BLaER1 (cell line): ENCODE data around the gene PRIMPOL.

ENCODE experiments used
- H3K27ac ChIP-seq: shearing (Covaris generic); formaldehyde crosslinking; 2 replicates; pipeline ENCODE4 v1.8.1; 2022
- H3K27me3 ChIP-seq: shearing (Covaris generic); formaldehyde crosslinking; 2 replicates; pipeline ENCODE4 v1.8.1; 2022
- H3K36me3 ChIP-seq: shearing (Covaris generic); formaldehyde crosslinking; 2 replicates; pipeline ENCODE4 v1.8.1; 2022
- H3K4me1 ChIP-seq: shearing (Covaris generic); formaldehyde crosslinking; 2 replicates; pipeline ENCODE4 v1.8.1; 2022
- H3K4me2 ChIP-seq: shearing (Covaris generic); formaldehyde crosslinking; 2 replicates; pipeline ENCODE4 v1.8.1; 2022
- H3K4me3 ChIP-seq: shearing (Covaris generic); formaldehyde crosslinking; 2 replicates; pipeline ENCODE4 v1.8.1; 2022
- H3K9ac ChIP-seq: shearing (Covaris generic); formaldehyde crosslinking; 2 replicates; pipeline ENCODE4 v1.8.1; 2022
- H3K9me3 ChIP-seq: shearing (Covaris generic); formaldehyde crosslinking; 2 replicates; pipeline ENCODE4 v1.8.1; 2022
- H4K20me1 ChIP-seq: shearing (Covaris generic); formaldehyde crosslinking; 2 replicates; pipeline ENCODE4 v1.8.1; 2022
- Cebpa-rat ChIP-seq: shearing (Covaris generic); IDR thresholded peaks from 2 replicates; pipeline ENCODE4 v1.8.1; 2022

The PRIMPOL gene

DNA sequence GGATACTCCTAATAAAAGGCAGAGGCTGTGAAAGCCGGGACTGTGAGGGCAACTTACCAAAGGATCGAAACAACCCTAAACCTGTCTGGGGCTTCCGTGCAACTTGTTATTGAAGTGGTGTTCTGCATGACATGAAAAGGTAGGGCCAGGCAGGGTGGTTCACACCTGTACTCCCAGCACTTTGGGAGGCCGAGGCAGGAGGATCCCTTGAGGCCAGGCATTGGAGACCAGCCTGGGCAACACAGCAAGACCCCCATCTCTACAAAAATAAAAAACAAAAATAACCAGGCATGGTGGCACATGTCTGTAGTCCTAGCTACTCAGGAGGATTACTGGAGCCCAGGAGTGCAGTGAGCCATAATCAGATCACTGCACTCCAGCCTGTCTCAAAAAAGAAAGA is 12.6 kb upstream of the PRIMPOL start:
- Histone ChIP-seq H3K9ac (no peak overlapping the region), H3K4me3 (no peak overlapping the region), H3K27ac (no peak overlapping the region), H3K27me3 (no peaks in the 10 kb centered on the region), H3K9me3 (no peaks in the 10 kb centered on the region), H3K4me2 (no peak overlapping the region), H3K4me1 (no peaks in the 10 kb centered on the region), H3K36me3 (peaks cover 88% of the 10 kb centered on the region), H4K20me1 (peaks cover 46% of the 10 kb centered on the region)
- no peak for TF ChIP-seq Cebpa-rat

DNA sequence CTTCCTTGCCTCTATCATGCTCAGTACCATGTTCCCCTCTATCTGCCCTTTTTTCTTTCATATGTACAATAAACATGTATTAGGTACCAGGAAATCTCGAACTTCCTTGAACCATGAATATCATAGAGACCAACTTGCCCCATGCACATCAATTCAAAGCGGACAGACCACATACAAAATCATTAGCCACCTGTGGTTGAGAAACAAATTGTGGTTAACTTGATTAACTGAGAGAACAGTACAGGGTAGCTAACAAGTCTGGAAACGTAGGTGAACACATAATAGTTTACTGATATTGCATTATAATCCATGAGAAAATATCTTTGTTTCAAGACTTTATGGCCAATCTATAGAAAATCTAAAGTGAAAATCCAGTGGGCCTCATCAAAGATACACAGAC is 8.5 kb upstream of the PRIMPOL start:
- H3K4me3 ChIP-seq, result no peak overlapping the region
- peaks cover 7% of the 10 kb centered on the region for H3K4me1 ChIP-seq
- peaks cover 77% of the 10 kb centered on the region for H4K20me1 ChIP-seq
- H3K4me2 ChIP-seq, result no peak overlapping the region
- TF ChIP-seq Cebpa-rat, result no peak
- H3K9ac ChIP-seq, result no peak overlapping the region
- no peaks in the 10 kb centered on the region for H3K27me3 ChIP-seq
- peaks cover 64% of the 10 kb centered on the region for H3K36me3 ChIP-seq
- no peaks in the 10 kb centered on the region for H3K9me3 ChIP-seq
- no peak overlapping the region for H3K27ac ChIP-seq

GRCh38 chr4:184641451-184641850 is 8.1 kb upstream of the PRIMPOL start:
- H3K36me3 ChIP-seq, result peaks cover 63% of the 10 kb centered on the region
- no peak overlapping the region for H3K4me2 ChIP-seq
- peaks cover 81% of the 10 kb centered on the region for H4K20me1 ChIP-seq

DNA sequence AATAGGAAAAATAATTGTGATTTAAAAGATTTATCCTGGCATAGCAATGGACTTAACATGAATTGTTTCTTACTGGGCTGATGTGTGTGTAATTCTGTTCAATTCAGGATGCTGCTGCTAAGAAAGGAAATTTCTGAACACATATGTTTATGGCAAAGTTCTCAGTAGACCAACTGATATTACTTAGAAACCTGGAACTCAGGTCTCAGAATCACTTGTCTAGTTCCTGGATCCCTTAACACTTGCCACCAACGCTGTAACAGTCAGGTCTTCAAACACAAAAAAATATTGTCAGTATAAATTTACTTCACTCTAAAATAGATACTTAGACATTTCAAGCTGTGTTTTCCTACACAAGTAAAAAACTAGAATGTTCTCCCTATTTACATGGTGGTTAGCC is 5.8 kb upstream of the PRIMPOL start:
- H3K9ac ChIP-seq, result no peak overlapping the region
- H3K27me3 ChIP-seq, result no peaks in the 10 kb centered on the region
- H3K27ac ChIP-seq, result no peak overlapping the region
- H3K9me3 ChIP-seq, result no peaks in the 10 kb centered on the region
- no peak for TF ChIP-seq Cebpa-rat
- peaks cover 27% of the 10 kb centered on the region for H3K4me1 ChIP-seq
- no peak overlapping the region for H3K4me2 ChIP-seq
- peaks cover 90% of the 10 kb centered on the region for H4K20me1 ChIP-seq
- H3K36me3 ChIP-seq, result peaks cover 43% of the 10 kb centered on the region
- H3K4me3 ChIP-seq, result no peak overlapping the region

More at GRCh38 chr4:184641451-184641850, 8.1 kb upstream of the PRIMPOL start:
- H3K4me3 ChIP-seq, result no peak overlapping the region
- TF ChIP-seq Cebpa-rat, result no peak
- H3K9me3 ChIP-seq, result no peaks in the 10 kb centered on the region
- no peak overlapping the region for H3K27ac ChIP-seq
- H3K27me3 ChIP-seq, result no peaks in the 10 kb centered on the region
- no peak overlapping the region for H3K9ac ChIP-seq
- peaks cover 11% of the 10 kb centered on the region for H3K4me1 ChIP-seq

DNA sequence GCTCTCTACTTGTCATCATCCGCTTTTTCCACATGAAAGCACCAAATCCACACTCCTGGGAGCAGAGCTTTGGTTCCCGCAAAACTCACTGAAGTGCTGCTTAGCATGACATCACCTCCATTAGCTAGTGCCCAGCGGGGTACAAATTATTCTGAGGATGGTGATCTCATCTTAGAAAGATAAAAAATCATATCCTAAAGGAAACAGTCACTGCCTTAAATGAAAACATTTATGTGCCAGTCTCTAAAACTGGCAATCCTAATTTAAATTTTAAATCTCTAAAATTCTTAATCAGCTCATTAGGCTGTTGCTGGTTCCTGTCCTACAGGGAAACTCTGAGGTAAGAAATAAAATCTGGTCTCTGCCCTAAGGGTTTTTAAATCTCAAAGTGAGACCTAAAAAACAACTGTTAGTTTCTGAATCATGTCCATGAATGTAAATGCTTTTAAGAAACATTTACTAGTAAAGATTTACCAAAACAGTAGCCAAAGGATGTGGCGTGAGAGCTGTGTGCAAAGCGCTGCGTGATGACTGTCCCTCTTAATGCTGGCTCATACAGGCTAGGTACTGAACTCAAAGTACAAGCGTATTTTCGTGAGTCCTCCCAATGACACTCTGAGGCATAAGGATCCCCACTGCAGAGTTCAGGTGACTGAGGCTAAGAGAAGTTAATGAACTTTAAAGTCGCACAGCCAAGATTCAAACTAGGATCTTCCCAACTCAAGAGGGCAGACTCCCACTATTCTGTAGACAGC is 4.8 kb upstream of the PRIMPOL start:
- Histone ChIP-seq H3K36me3 (peaks cover 35% of the 10 kb centered on the region), H3K9ac (no peak overlapping the region), H3K4me2 (no peak overlapping the region), H3K27me3 (no peaks in the 10 kb centered on the region), H3K9me3 (no peaks in the 10 kb centered on the region), H3K27ac (no peak overlapping the region), H3K4me3 (no peak overlapping the region), H4K20me1 (peaks cover 82% of the 10 kb centered on the region), H3K4me1 (peaks cover 27% of the 10 kb centered on the region)
- no peak for TF ChIP-seq Cebpa-rat

GRCh38 chr4:184645904-184646610 is 3.5 kb upstream of the PRIMPOL start:
- H3K4me2 ChIP-seq, result peak overlapping the region; percentile 95
- peaks cover 24% of the 10 kb centered on the region for H3K36me3 ChIP-seq
- peaks cover 69% of the 10 kb centered on the region for H4K20me1 ChIP-seq
- H3K9ac ChIP-seq, result 0 out of 2 replicates have a peak overlapping the region, but pooled peaks have one; percentile 0
- no peaks in the 10 kb centered on the region for H3K27me3 ChIP-seq
- H3K4me3 ChIP-seq, result no peak overlapping the region
- H3K9me3 ChIP-seq, result no peaks in the 10 kb centered on the region
- H3K4me1 ChIP-seq, result peaks cover 36% of the 10 kb centered on the region
- H3K27ac ChIP-seq, result no peak overlapping the region
- no peak for TF ChIP-seq Cebpa-rat

GRCh38 chr4:184647266-184648053 is 2.1 kb upstream of the PRIMPOL start:
- Histone ChIP-seq H3K27ac (peak overlapping the region; percentile 95), H3K4me2 (peak overlapping the region; percentile 95), H3K27me3 (no peaks in the 10 kb centered on the region), H3K9me3 (no peaks in the 10 kb centered on the region), H3K9ac (peak overlapping the region; percentile 96), H3K4me1 (peaks cover 40% of the 10 kb centered on the region), H3K4me3 (peak overlapping the region; percentile 97), H3K36me3 (peaks cover 12% of the 10 kb centered on the region), H4K20me1 (peaks cover 55% of the 10 kb centered on the region)
- TF ChIP-seq Cebpa-rat, result no peak

- H3K9me3 ChIP-seq, result no peaks in the 10 kb centered on the region
- H3K27me3 ChIP-seq, result no peaks in the 10 kb centered on the region
- H4K20me1 ChIP-seq, result peaks cover 53% of the 10 kb centered on the region
- H3K4me1 ChIP-seq, result peaks cover 40% of the 10 kb centered on the region
- peak overlapping the region; percentile 95 for H3K27ac ChIP-seq
- peaks cover 10% of the 10 kb centered on the region; the same call in 1 of the 2 replicates for H3K36me3 ChIP-seq
- peak overlapping the region; percentile 96 for H3K9ac ChIP-seq
- no peak for TF ChIP-seq Cebpa-rat
- peak overlapping the region; percentile 95 for H3K4me2 ChIP-seq
- peak overlapping the region; percentile 97 for H3K4me3 ChIP-seq
Measured at GRCh38 chr4:184648054-184648312, 1.6 kb upstream of the PRIMPOL start.

- no peaks in the 10 kb centered on the region for H3K9me3 ChIP-seq
- peak overlapping the region; percentile 95 for H3K27ac ChIP-seq
- peak overlapping the region; percentile 96 for H3K9ac ChIP-seq
- peaks cover 53% of the 10 kb centered on the region for H4K20me1 ChIP-seq
- H3K36me3 ChIP-seq, result peaks cover 10% of the 10 kb centered on the region; the same call in 1 of the 2 replicates
- peak overlapping the region; percentile 95 for H3K4me2 ChIP-seq
- TF ChIP-seq Cebpa-rat, result no peak
- H3K27me3 ChIP-seq, result no peaks in the 10 kb centered on the region
- H3K4me3 ChIP-seq, result peak overlapping the region; percentile 97
- peaks cover 40% of the 10 kb centered on the region for H3K4me1 ChIP-seq
Measured at GRCh38 chr4:184648313-184649025, 1.1 kb upstream of the PRIMPOL start.
